H1 (cell line): Measurements from ENCODE around the gene PPP1R3C. TPM values are rescaled to one million over a fixed set of nuclear protein-coding genes. Genes with fewer than 3 reads are reported as not detected.

Experiments used
- polyA plus RNA-seq, 7 experiments: library from polyadenylated mRNA; depleted of rRNA in 3 of 7; stranded (reverse) in 5 of 7; unstranded in 2 of 7; fragments of >200 nt in 5 of 7; fragments of 200-250 nt in 2 of 7; gene quantifications; 1 replicate in 5 of 7; 2 replicates in 1 of 7; 4 replicates in 1 of 7; pipeline versions ENCODE4 v1.2.1 to v1.2.3, GENCODE V29; 2011 to 2013; ENCODE audit warnings: missing spikeins in 2 of 7, mixed read lengths in 2 of 7
- total RNA-seq: library from RNA; stranded (reverse); fragmentation: NEBNext Ultra II Directional; extraction: Animal tissue kit (Norgen Biotek cat#: 25700); gene quantifications from 2 replicates; pipeline ENCODE4 v1.2.1, GENCODE V29; 2021

PPP1R3C gene
- total and polyA plus RNA-seq, 2 of the 8 experiments (the other 6 are each of a cell fraction or from before 2014, with no cell fraction given): 1.3 TPM

Other genes starting within 250 kb of the PPP1R3C start
- gene HECTD2, start 222.7 kb downstream of the PPP1R3C start, total RNA-seq: 11.6 and 11.9 TPM in 2 replicates
- 4.6 and 5.7 TPM in 2 replicates for gene HECTD2, start 222.7 kb downstream of the PPP1R3C start, polyA plus RNA-seq (2011; rRNA removed)
- 71.8 and 73.6 TPM in 2 replicates for gene TNKS2, start 165.4 kb upstream of the PPP1R3C start, total RNA-seq
- gene TNKS2, start 165.4 kb upstream of the PPP1R3C start, polyA plus RNA-seq (2011; rRNA removed): 15.9 and 23.3 TPM in 2 replicates